Activated CD8-positive, alpha-beta T cell treated with anti-CD3 and anti-CD28 coated beads for 36 hours (primary cell): Measurements from ENCODE around the gene CCDC137. TPM values are rescaled to one million over a fixed set of nuclear protein-coding genes. Genes with fewer than 3 reads are reported as not detected.
A peak's percentile ranks its signal among the peaks of the same experiment; 100 is the strongest.

Experiments used
- ATAC-seq: fragments of 200-7000 bp; cut with Tn5 transposase; one replicate; pipeline ENCODE4 v1.10.0; 2021; ENCODE audit warnings: mild to moderate bottlenecking, moderate library complexity
- CTCF ChIA-PET: fragments of 350-600 bp; sonication (Branson Sonifier 250); formaldehyde crosslinking; loops from one replicate; lab custom pipeline; 2021; ENCODE audit warnings: antibody characterized with exemption; lab: Charles Lee
- POLR2A ChIA-PET: fragments of 350-600 bp; sonication (Branson Sonifier 250); formaldehyde crosslinking; loops from one replicate; lab custom pipeline; 2021; ENCODE audit warnings: antibody characterized with exemption; lab: Charles Lee
- DNase-seq: peaks from one replicate; pipeline ENCODE4 v3.0.0-alpha.2; 2020
- H3K27ac Mint-ChIP-seq: one replicate; pipeline ENCODE4 v1.8.0; 2021; ENCODE audit warnings: mild to moderate bottlenecking, mixed read lengths
- H3K27me3 Mint-ChIP-seq: one replicate; pipeline ENCODE4 v1.8.0; 2021; ENCODE audit warnings: mixed read lengths
- H3K36me3 Mint-ChIP-seq: one replicate; pipeline ENCODE4 v1.8.0; 2021; ENCODE audit warnings: low read depth, mixed read lengths
- H3K4me1 Mint-ChIP-seq: one replicate; pipeline ENCODE4 v1.8.0; 2021; ENCODE audit warnings: low read depth, mixed read lengths
- H3K4me3 Mint-ChIP-seq: one replicate; pipeline ENCODE4 v1.8.0; 2021; ENCODE audit warnings: mild to moderate bottlenecking, moderate library complexity, mixed read lengths
- H3K9me3 Mint-ChIP-seq: one replicate; pipeline ENCODE4 v1.8.0; 2021; ENCODE audit warnings: mixed read lengths
- CTCF ChIP-seq: fragments of 200-600 bp; IDR thresholded peaks from one replicate; pipeline ENCODE4 v1.8.0; 2022; ENCODE audit warnings: antibody characterized with exemption, mild to moderate bottlenecking
- intact Hi-C: fragments of 100-400 bp; cut with micrococcal nuclease; formaldehyde crosslinking; loops from one replicate; pipeline ENCODE4 v1.10.0; 2022
- total RNA-seq, 2 experiments: library from RNA; stranded (reverse); gene quantifications; one replicate each; pipeline ENCODE4 v1.2.3, GENCODE V29; 2021

Gene CCDC137
- total RNA-seq, 2 experiments from 2014 or later = 34.1 to 37.2 TPM

DNA sequence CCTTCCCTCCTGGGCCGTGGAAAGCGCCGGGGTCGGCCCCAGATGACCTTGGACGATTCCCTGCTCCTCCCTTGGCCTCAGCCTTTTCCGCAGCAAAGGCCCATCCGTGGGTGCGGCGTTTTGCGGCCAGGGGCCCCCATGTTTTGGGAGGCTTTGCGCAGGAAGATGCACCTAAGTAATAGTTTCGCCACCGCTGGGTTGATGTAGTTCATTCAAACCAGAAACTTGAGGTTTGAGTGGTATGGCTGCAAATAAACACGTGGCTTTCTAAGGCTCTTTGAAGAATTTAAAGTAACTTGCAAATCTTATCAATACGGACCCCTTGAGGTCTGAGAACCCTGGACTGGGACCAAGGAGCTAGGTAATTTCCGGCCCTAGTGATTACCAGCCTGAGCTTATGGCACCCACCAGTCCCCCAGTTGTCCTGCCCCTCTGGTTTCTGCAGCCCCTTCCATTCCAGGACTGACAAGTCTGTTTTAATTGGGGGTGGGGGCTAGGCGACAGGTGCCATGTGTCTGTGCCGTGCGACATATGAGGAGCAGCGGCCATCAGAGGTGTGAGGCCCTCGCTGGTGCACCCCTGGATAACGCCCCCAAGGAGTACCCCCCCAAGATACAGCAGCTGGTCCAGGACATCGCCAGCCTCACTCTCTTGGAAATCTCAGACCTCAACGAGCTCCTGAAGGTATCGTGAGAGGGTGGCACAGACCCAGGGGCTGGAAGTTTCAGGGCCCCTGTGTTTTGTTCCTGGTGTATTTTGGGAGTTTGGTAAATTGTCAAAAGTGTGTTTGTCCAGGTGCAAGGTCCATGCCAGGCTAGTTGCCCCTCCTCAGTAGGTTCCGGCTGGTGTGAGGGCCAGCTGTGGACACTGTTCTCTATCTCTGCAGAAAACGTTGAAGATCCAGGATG, 37.5 kb downstream of the CCDC137 start:
- intact Hi-C loops = no loop called here
- H3K27ac Mint-ChIP-seq = peak overlapping the region; percentile 85
- H3K9me3 Mint-ChIP-seq = no peaks in the 10 kb centered on the region
- ATAC-seq (peak; percentile 1), DNase-seq (peak; percentile 31)
- peaks cover 24% of the 10 kb centered on the region for H3K4me1 Mint-ChIP-seq
- ChIA-PET POLR2A (interaction anchor here (0.6 to 4.9 kb wide), 18 partner anchors 7 to 324 kb away, joined by 3 to 73 read pairs (median 4); partner anchors contain the start of genes ARHGDIA, ARL16, FAAP100 and HGS), CTCF (interaction anchor here (1.5 to 2.5 kb wide), 4 partner anchors 19 to 166 kb away, joined by 3 to 10 read pairs (median 6); partner anchors contain the start of genes ARL16 and HGS)
- peaks cover 53% of the 10 kb centered on the region for H3K36me3 Mint-ChIP-seq
- H3K27me3 Mint-ChIP-seq = no peaks in the 10 kb centered on the region
- H3K4me3 Mint-ChIP-seq = peak overlapping the region; percentile 94
- TF ChIP-seq CTCF = no peak

DNA sequence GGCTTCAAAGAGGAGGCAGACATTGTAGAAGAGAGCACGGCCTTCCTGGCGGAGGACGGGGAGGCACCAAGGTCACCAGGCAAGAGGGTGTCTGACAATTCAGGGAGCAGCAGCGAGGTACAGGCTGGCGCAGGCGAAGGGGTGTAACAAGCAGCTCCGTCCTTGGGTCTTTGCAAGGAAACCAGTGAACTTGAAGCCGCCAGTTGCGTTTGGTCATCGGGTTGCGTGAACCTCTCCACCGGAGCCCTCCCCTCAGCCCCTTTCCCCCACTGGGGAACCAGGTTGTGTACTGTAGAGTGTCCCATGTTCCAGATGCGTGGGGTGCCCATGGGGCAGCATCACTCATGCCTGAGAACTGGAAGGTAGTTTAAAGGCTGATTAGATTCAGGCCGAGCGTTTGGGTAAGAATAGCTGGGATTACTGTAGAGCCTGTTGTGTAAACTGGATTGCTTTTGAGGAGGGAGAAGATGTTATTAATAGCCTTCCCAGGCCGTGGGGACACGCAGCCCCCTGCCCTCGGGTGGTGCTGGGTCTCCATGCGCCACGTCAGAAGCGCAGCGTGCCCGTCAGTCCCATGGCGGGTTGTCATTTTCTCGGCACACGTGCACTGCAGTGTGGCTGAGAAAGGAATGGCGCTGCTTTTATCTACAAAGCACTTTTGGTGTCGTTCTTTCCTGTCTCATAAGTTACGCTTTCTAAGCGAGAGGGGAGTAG, 39.1 kb downstream of the CCDC137 start:
- Mint-ChIP-seq H3K36me3 (peaks cover 48% of the 10 kb centered on the region), H3K4me3 (peak overlapping the region; percentile 20), H3K27me3 (no peaks in the 10 kb centered on the region), H3K9me3 (no peaks in the 10 kb centered on the region), H3K27ac (no peak overlapping the region), H3K4me1 (peaks cover 29% of the 10 kb centered on the region)
- POLR2A ChIA-PET = interaction anchor here (1.1 to 4.9 kb wide), 7 partner anchors 9 to 160 kb away, joined by 3 to 73 read pairs (median 7); partner anchors contain the start of genes ARL16, HGS and SLC25A10
- CTCF ChIA-PET = no interaction called here
- intact Hi-C loops = no loop called here
- TF ChIP-seq CTCF = no peak
- ATAC-seq = no peak
- DNase-seq = no peak

- ChIA-PET POLR2A (interaction anchor here (0.6 to 3.5 kb wide), 7 partner anchors 10 to 165 kb away, joined by 3 to 14 read pairs (median 4); partner anchors contain the start of genes ARHGDIA, ARL16 and HGS), CTCF (no interaction called here)
- Mint-ChIP-seq H3K36me3 (peaks cover 43% of the 10 kb centered on the region), H3K9me3 (no peaks in the 10 kb centered on the region), H3K27ac (no peak overlapping the region), H3K4me1 (peaks cover 29% of the 10 kb centered on the region), H3K4me3 (no peak overlapping the region), H3K27me3 (no peaks in the 10 kb centered on the region)
- TF ChIP-seq CTCF = no peak
- ATAC-seq = no peak
- DNase-seq = no peak
- intact Hi-C loops = no loop called here
Measured at GRCh38 chr17:81706232-81706611, 39.7 kb downstream of the CCDC137 start.

- H3K9me3 Mint-ChIP-seq = no peaks in the 10 kb centered on the region
- peaks cover 38% of the 10 kb centered on the region for H3K36me3 Mint-ChIP-seq
- CTCF ChIA-PET = no interaction called here
- H3K27me3 Mint-ChIP-seq = no peaks in the 10 kb centered on the region
- H3K4me1 Mint-ChIP-seq = peaks cover 27% of the 10 kb centered on the region
- no peak for ATAC-seq
- DNase-seq = no peak
- intact Hi-C loops = no loop called here
- POLR2A ChIA-PET = interaction anchor here (0.6 to 1.8 kb wide), 7 partner anchors 11 to 164 kb away, joined by 3 to 7 read pairs (median 4); partner anchors contain the start of genes ARHGDIA, ARL16 and HGS
- H3K27ac Mint-ChIP-seq = no peak overlapping the region
- no peak for TF ChIP-seq CTCF
- H3K4me3 Mint-ChIP-seq = no peak overlapping the region
Measured at GRCh38 chr17:81706757-81707624, 40.5 kb downstream of the CCDC137 start.
